Activated CD8-positive, alpha-beta memory T cell treated with anti-CD3 and anti-CD28 coated beads, Interleukin-2, amount 50 U/mL, for 4 hours (primary cell): ENCODE results near the gene LAMB3.

Experiments
- DNase-seq: peaks from one replicate; pipeline ENCODE4 v3.0.0-alpha.2; 2020

The LAMB3 gene

DNA sequence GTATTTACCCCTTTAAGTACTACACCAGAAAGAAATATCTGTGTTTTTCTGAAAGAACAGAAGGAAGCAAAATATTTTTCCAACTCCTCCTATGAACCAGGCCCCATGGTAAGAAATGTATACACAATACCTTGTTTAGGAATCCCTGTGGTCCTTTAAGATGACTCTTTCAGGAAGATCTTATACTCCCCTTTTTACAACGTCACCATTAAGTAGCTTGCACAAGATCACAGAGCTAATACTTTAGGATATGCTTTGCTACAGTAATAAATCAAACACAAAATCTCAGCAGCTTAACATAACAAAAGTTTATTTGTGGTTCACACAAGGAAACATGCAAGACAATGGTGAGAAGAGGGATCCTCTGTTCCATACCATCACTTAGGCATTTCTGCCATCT is 8.8 kb upstream of the LAMB3 start:
- DNase-seq, result no peak

DNA sequence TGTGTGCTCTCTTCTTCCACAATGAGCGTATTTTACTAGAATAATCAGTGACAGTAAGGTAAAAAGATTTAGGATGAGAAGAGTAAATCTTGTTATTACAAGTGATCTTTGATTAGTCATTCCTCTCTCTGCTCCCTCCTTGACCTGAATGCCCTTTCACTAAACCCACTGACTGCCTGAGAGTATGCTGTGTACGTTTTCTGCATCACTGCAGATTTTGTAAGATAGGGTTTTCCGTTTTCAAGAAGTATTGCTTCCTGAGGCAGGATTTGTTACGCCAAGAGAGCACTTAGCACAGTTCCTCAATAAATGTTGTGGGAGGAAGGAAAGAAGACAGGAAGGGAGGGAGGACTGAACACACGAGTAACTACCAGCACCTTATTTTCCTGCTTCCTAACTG is 7.7 kb upstream of the LAMB3 start:
- no peak for DNase-seq

DNA sequence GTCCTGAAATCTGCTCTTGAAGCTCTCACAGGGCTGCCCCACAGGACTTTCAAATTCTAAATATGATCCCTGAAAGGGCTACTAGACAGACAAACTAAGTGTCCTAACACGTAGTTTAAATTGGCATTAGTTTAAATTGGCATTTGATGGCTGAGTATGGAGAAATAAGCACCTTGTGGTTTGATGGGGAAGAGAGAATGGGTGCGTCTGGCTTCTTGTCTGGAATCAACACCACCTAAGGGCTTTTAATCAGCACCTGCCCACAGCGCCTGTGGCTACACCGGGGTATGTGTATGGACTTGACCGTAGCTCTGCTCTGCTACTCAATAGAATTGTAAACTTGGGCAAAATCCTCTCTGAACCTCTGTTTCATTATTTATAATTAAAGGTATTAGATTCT is 5.7 kb upstream of the LAMB3 start:
- DNase-seq, result no peak

DNA sequence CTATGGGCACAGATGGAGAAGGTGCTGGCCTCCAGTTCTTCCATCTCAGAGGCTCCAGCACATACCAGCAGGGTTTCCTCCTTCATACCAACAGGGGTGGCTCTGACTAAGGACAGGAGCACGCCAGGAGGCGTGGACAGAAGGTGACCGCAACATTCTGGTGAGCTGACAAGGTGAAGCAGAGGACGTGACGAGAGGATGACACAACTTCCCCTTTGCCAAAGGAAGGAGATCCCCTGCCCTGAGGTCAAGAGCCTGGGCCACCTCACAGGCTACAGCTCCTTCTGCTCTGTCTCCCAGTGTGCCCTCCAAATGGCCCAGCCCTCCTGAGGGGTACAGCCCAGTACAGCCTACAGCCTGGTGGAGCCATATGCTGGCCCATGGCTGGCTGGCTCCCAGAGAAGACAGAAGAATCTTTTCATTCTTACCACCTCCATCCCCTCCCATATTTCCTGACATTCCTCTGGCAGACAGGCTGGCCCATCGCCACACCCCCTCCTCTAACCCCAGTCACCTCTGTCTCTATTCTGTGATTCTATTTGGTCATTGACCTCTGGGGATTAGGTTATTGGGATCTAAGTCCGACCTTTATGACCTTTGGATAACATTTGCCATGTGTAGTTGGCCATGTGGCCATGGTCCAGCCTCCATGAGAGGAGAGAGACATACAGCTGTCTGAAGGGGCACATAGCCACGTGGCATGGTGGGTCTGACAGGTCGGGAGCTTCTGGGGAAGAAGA is 5.1 kb upstream of the LAMB3 start:
- DNase-seq, result no peak

DNA sequence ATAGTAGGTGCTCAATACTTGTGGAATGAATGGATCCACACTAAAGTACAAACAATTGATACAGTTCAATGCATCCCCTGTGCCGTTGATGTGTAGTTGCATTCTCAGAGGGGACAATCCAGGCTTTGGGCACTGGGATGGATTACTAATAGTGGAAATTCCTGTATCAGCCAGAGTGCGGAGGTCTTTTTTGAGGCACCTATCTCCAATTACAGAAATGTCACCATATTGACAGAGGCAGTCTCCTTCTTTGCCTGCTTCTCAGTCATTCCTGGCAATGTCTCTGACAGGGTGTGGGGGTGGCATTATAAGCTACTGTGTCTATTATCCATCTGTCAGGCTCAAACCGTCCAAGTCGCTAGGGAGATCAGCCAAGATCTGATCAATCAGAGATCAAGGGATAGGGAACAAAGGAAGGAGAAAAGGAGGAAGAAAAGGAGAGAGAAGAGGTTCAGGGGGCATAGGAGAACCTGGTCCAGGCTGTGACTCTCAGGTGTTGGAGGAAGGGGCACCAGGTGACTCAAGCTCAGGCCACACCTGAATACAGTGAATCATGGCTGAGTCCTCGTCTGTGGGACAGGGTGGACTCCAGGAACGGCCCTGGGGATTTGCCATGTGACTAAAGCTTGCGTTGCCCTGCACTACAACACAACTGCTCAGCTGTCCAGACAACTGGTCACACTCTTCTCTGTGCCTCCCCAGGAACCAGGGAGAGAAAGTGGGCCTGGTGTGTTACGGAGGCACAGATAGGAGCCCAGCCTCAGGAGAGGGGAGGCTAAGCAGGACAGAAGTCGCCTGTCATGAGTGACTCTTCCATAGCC is 3.4 kb upstream of the LAMB3 start:
- no peak for DNase-seq

DNA sequence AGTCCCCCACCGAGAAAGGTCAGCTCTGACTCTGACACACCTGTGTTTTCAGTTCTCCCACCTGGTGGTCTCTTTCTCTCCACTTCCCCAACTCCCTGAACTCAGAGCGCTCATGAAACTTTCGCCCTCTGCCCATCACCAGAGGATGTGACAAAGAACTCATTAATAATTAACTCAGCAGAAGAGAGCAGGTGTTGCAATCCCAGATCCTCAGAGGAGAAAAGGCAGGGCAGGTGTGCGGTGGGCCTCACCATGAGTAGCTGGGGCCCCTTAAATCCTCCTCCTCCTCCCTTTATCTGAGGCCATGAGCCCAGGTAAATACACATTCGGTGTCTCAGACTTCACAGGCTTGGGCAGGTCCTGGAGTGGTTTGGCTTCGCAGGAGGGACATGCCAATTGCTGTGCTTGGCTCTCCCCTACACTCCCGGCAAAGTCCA is 1.7 kb upstream of the LAMB3 start:
- DNase-seq, result no peak

DNA sequence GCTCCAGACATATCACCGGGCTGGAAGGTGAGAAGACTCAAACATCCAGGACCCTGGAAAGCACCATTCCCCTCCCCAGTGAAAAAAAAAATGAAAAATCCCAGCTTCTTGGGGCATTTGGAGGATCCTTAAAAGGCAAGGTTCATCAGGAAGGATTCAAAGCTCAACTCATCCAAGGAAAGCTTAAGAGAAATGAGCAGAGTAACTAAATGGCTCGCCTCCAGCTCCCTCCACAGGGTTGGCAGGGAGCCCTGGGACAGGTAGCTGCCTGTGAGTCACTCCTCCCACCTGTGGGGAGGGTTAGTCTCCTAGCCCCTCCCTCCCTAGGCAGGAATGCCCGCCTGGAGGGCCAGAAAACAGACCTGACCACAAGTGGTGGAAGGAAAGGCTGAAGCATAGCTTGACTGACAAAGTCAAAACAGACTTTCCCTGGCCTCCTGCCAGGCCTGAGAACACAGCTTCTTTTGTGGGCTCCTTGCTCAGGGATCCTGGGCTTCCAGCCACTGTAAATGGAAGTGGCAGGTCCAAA is 712 bp upstream of the LAMB3 start:
- DNase-seq, result peak; percentile 37

DNA sequence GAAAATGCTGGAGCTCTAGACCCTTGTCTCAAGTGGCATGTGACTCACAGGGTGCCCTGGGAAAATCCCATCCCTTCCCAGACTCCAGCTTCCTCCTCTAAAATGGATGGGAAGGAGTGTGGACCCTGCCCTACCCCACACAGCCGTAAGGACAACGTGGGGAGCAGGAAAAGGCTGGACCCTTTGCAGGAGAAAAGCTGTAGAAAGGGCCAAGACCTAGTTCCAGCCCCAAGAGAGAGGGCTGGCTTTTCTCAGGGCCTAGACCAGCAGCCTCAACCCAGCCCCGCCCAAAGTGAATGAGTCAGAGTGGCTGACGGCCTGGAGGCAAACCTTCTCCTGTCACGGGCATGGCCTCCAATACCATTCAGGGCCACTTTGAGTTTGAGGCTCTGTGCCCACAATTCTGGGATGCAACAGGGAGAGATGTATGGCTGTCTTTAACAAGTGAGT is 1.1 kb downstream of the LAMB3 start:
- DNase-seq, result peak; percentile 45

DNA sequence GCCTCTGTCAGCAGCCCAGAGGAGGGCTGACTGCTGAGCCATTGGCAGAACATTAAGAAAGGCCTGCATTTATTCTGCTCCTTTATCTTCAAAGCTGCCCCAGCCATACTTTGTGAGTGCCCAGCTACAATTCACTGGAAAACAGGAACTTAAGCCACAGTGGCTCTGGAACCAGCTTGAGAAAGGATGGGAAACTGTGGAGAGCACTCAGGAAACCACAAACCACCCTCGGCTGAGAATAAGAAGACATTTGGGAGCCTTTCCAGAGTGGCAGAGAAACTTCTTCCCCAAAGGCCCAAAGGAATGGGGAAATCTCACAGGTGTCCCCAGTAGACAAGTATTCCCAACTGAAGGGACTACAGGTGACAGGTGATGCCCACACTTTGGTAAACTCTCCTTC is 1.8 kb downstream of the LAMB3 start:
- DNase-seq, result no peak

DNA sequence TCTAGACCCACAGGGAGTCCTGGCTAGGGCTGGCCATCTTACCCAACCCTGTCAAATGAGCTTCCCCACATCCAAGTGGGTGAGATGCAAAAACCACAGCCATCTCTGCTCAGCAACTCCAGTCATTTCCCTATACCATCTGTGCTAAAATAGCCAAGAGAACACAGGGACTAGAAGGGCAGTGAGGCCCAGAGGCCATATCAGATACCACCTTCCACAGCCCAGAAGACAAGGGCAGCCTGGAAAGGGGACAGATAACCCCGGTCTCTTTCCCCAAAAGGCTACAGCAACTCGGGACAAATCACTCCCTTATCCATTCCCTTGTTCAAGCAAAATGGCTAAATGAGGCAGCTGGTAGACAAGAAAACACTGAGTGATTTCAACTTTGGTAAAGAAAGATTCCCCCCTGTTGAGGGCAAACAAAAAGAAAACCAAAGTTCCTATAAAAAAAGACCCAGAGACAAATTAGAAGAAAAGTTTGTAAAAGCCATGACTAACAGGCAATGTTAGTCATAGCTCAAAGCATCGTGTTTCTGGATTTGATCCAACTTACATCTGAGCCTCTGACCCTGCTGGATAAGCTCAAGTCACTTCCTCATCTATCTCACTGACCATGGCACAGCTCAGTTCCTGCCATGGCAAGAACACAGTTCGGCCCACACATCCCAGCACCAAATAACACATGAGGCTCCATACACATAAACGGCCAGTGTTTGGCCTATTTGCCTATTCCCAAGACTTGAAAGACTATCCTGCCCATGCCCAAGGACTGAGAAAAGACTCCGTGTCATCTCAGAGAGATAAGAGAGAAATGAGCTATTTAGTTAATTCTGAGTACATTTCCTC is 3.1 kb downstream of the LAMB3 start:
- DNase-seq, result no peak

DNA sequence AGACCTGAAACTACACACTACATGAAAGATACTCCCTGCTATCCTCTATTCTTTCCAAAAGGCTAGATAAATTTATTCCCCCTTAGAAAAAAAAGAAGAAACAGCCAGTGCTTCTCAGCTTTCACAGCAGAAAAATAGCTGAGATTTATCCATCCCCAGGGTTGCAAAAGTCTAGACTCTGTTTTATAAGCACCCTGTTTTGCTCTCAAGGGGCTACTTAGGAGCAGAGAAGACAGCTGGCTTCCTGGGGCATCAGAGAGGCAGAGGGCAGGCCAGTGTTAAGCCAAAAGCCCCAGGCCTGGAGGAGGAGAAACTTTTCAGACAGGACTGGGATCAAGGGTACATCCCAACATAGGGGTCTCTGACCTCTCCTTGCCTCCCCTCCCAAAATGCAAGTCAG is 3.9 kb downstream of the LAMB3 start:
- DNase-seq, result no peak

DNA sequence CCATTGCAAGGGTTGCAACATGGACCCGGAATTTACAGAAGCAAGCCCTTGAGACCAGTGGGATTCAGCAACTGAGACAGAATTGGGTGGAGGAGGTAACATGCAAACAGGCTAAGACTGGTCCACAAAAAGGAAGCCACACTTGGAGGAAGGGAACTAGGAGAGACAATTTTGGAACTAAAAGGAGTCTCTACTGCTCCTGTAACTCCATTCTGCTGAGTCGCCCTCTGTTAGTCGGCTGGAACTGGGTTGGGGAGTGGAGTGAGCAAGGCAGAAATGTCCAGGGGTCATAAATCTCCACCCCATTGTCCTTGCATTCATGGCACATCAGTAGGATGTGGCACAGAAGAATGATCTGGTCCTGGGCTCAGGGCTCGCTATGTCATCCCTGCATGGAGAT is 5.1 kb downstream of the LAMB3 start:
- no peak for DNase-seq

DNA sequence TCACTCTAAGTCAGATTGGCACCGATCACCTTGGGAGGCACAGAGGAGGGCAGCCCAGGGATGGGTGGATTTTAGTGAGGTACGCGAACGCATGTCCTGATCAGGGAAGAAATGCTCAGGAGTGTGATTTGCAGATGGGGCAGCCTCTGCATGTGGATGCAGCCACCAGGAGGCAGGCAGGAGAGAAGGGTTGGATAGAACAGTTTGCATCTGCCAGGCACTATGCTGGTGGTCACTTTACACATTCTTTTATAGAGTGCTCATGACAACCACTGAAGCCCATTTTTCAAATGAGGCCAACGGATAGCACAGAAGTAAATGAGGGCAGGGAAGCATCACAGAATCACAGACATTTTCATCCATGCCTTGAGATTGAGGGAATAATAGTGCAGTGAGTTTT is 5.7 kb downstream of the LAMB3 start:
- no peak for DNase-seq

DNA sequence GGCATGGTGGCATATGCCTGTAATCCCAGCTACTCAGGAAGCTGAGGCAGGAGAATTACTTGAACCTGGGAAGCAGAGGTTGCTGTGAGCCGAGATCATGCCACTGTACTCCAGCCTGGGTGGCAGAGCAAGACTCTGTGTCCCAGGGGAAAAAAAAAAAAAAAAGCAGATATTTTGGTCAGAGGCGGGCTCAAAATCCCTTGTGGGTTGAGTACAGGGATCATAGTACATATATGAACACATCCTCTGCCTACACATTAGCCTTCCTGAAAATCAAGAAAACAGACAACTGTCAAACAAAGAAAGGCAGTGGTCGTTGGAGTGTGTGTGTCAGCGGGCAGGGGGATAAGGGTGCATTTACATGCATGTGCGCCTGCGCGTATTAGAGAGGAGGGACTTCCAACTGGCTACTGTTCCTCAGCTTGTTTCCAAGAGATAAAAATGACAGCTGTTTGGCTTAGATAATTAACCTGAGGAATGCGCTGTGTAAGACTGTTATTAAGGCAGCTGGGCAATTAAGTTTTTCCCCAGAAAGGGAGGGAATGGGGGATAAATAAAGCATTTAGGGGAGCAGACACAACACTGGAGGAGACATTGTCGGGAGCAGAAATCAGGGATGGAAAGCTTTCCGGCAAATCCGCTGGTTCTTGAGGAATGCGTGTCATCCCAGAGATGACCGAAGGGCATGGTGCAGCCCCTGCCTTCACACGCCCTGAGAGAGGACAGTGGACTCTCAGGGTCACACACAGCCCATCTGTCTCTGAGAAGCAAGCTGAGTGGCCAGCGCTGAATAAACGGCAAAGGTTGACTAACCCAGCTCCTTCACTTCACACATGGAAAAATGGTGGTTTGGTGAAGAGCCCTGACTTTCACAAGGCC is 6.4 kb downstream of the LAMB3 start:
- no peak for DNase-seq

DNA sequence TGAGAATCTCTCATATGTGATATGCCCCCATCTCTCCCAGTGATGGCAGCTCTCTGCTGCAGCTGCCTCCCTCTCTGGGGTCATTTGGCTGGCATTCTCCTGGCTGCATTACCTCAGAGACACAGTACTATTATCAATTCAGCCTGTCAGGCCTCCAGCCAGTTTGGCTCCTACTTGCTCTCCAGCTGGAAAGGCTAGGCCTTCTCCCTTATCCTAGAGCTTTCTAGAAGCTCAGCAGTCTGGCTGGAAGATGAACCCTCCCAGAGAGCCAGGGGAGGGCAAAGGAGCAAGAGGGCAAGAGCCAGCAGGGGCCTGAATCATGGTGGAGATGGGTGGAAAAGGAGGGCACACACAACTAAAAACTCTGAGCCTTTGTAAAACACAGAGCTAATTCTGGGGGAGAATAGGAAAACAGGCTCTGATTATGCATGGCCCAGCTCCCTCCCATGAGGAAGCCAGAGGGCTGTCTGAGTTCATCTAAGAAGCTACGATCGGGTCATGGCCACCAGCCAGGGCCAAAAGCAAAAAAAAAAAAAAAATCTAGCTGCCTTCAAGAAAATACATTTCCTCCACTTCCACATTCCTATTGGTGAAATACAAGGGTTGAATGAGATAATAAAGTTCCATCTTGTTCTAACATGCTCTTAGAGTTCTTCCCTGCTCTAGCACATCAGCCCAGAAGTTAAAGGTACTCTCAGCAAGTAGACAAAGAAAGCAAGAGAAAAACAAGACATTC is 8.8 kb downstream of the LAMB3 start:
- no peak for DNase-seq

DNA sequence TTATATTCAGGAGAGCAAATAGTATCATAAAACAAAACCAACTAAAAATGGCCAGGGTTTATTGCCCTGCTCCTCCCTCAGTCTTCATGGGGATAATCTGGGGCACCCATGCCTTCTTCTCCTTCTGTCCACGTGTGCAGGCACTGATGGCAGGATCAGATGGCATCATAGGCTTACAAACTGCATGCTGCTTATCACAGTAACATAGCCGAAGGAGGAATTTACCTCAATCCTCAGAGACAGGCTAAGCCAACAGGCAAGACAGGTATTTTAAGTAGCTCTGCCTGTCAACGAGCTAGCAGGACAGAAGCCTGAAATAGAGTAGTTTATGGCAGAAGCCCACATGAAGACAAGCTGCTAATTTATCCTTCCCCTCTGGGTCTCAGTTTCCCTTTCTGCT is 9.4 kb downstream of the LAMB3 start:
- DNase-seq, result no peak

DNA sequence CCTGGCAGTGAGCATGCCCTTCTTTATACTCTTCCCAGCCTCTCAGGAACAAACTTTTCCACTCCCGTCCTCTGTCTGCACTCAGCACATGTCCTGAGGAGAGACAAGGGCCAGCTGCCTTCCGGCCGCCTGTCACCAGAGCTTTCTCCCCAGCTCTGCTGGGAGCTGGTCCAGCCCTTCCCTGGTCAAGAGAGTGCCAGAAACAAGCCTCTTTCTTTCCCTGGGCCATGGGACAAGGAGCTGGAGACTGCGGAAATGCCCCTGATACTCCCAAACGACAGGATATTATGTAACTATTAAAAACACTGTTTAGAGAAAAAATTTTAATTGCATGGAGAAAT is 10.4 kb downstream of the LAMB3 start:
- DNase-seq, result no peak

DNA sequence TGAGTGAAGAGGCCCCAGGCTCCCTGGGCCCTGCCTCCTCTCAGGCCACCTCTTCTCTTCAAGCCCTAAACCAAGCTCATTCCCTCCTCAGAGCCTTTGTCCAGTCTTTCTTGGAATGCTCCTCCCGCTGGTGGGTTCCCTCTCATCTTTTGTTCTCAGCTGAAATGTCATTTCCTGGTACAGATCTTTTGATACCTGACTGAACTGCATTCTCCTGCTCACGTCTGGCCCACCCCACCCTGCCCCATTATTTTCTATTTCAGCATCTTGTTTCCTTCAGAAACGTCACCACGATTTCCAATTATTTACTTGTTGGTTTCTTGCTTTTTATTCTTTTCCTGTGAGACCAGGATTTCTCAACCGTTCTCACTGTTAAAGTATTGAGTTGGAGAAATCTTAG is 16.4 kb downstream of the LAMB3 start:
- no peak for DNase-seq

DNA sequence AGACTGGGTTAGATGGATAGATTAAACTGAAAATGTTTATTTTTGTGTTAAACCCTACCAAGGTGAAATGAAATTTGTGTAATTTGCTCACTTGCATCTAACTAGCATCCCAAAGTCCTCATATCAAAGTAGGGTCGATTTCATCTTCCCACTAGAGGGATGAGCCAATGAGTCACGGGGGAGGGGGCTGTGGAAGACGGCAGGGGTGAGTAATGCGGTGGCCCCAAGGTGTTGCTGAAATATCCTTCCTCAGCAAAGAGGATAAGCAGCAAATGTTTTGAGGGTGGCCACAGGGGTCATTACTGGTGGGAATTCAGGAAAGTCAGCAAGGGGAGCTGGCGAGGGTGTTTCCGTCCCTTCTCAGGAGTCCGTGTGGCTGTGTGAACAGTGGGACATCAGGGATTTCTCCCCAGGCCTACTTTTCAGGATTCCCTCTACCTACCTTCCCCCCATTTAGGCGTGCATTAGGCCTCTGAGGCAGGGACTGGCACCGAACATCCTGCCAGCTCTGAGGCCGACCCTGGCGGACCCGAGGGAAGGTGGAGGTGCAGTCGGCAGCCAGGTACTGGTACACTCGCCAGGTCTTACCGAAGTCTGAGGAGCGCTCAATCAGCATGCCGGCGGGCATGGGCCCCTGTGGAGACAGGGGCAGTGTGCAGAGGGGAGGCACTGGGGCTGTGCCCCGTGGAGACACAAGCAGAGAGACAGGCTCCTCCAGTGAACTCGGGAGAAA is 18.1 kb downstream of the LAMB3 start:
- DNase-seq, result no peak

DNA sequence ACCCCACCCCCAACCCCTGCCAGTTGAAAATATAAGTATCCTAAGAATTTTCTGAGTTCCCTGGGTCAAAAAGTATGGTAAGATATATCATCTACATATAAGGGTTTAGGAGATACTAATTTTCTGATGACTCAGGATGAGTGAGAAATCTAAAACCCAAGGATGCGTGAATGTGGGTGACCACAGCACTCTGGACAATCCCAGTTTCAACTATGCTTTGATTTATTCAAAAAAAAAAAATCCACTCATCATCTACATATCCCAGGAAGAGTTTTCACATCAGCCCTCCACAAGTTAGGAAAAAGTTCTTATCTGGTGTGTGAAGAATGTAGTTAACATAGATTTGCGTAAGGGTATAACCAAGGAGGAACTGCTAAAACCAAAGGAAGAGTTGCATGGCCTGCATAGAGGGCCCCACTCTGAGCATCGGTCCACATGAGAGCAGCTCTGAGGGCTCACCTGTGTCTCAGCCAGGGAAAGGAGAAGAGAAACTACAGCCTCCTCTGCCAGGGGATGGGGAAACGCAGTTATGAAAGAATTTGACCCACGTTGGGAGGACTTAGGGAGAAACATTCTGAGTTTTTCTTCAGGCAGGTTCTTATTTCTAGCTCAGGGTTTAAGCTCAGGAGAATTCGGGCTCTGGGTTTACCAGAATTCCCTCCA is 18.8 kb downstream of the LAMB3 start:
- no peak for DNase-seq
